HG02571 (cell line): ENCODE measurements around the gene LMBRD1.
"Not testable (repeated sequence)": the region's sequence is repeated elsewhere in the genome, so short reads cannot be mapped to it uniquely, and the experiment has no call there.

Experiments
- ATAC-seq: cut with Tn5 transposase; IDR thresholded peaks from one replicate; pipeline ENCODE4 v1.9.1; 2021; ENCODE audit warnings: mild to moderate bottlenecking, moderate library complexity; ENCODE audit not compliant: unreplicated experiment

LMBRD1 gene

DNA sequence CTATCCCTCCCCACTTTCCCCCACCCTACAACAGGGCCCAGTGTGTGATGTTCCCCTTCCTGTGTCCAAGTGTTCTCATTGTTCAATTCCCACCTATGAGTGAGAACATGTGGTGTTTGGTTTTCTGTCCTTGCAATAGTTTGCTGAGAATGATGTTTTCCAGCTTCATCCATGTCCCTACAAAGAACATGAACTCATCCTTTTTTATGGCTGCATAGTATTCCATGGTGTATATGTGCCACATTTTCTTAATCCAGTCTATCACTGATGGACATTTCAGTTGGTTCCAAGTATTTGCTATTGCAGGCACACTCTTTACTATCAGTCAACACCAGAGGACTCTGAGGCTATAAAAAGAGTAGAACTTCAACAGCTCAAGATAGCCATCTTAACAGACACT is 2.0 kb upstream of the LMBRD1 start:
- ATAC-seq: not testable (repeated sequence)

DNA sequence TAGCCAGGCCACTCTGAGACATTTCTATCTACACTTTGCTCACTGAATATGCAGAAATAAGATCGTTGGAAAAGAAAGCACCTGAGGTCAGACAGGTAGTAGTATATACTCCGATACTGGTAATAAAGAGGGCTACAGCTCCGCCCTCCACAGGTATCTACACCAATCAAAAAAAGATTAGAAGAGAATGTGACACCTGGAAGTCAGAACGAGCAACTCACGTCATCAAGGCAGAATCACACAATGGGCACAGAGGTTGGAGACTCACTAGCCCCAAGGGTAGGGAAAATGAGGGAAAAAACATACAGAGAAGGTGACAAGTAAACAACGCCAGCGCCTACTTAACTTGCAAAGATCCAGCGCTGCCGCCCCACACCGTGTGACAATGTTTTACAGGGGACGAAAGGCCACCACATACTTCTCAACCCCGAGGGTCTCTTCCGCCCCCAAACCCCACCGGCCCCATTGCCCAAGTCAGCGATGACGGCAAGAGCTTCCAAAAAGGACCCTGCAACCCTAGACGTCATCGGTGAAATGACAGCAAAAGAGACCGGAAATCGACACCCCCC is 653 bp downstream of the LMBRD1 start:
- peak; percentile 28 for ATAC-seq

DNA sequence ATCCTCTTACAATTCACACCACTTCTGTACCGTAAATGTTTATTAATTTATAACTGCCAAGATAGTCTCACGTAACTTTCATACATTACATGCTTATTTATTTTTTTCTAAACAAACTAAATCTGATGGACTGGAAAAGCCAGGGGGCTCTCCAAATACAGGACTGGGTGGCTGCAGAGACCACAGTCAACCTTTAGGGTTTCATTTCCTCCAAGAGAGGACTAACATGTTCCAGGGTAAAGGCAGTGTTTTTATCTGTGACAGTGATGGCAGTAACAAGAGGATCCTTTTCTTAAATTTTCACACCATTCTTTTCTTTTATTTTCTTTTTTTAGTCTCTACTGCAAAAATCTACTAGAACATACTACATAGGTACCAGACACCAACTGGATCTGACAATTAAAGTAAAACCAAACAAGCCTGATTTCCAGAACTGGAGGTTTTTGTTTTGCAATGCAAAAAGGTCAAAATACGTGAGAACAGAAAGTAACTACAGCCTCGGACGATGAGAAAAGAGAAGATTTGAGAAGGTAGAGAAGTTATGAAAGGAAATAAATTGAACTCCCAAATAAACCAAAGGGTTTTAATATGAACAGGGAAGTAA is 1.2 kb downstream of the LMBRD1 start:
- ATAC-seq: peak; percentile 28

DNA sequence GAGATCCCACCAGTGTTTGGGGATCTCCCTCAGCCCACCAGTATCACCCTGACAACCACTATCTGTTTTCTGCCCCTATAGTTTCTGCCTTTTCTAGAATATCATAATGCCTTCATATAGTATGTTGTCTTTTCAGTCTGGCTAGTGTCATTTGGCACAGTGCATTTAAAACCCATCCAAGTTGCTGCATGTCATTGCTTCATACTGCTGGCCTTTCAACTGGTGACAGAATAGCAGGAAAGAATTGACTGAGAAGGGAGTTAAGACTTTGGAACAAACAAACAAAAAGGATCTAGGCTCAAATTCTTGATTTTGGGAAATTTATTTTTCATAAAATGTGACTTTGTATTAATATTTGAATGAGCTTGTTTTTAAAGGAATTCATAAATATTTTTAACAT is 4.5 kb downstream of the LMBRD1 start:
- ATAC-seq: no peak

DNA sequence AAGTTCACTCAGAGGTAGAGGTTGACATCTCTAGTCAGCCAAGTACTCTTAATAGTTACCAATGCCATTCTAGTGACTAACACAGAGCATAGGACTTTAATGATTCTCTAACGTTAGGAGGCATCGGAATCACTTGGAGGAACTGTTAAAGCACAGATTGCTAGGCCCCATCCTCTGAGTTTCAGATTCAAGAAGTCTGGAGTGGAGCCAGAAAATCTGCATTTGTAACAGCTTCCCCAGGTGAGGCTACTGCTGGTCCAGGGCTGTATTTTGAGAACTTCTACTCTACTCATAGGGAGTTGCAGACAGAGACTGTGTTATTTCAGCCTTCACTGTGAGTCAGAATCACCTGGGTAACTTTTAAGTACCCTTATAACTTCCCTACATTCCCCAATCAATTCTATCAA is 5.7 kb downstream of the LMBRD1 start:
- ATAC-seq: peak; percentile 43

DNA sequence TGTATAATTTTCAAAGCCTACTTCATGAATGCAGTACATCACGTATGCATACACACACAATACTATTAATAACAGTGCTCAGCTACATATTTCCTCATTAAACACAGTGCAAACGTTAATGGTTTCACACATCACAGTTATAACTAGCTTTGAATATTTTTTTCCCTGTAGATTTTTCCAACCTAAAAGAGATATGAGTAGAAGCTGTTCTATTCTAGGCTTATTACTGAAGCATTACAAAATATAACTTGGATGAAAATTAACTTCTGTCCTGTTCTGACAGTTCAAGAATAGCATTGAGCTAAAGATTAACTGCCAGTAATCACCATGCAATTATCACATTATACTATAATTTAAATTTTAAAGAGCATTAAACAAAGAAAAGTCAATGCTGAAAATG is 6.2 kb downstream of the LMBRD1 start:
- no peak for ATAC-seq

DNA sequence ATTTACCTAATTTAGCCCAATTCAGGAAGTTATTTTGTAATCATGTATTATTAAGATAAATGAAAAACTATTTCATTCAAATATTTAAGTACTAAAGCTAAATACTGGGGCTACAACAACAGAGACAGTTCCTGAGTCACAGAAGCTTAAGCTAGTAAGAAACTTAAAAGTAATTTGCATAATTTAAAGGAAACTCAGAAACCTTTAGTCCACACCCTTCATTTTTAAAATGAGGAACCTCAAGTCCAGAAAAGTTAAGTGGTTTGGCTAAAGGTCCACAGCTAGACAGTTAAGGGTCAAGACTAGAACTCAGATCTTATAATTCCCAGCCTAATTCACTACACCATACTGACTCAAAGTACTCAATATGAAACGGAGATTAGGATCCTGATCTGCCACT is 7.2 kb downstream of the LMBRD1 start:
- no peak for ATAC-seq

DNA sequence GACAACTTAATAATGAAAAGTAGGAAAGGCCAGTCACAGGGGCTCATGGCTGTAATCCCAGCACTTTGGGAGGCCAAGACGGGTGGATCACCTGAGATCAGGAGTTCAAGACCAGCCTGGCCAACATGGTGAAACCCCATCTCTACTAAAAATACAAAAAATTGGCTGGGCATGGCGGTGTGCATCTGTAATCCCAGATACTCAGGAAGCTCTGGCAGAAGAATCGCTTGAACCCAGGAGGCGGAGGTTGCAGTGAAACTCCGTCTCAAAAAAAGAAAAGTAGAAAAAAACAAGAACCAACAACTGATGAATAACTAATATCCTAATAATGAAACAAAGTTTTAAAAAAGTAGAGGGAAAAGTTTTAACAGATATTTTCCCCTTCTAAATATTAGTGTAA is 9.4 kb downstream of the LMBRD1 start:
- not testable (repeated sequence) for ATAC-seq

DNA sequence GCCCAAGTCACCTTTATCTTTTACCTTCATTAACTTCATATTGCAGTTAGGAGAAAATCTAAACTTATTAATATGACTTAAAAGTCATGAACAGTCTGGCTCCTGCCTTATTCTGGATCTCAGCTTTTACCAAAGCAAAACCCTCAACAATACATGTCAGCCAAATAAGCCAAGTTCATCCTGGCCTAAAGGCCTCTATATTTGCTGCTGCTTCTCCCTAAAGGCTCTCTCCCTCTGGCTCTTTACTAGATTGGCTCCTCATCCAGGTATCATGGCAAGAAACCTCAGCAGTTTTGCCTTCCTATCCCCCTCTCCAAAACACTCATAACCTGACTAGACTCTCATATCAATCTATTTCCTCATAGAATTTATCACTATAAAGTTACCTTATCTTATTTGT is 11.1 kb downstream of the LMBRD1 start:
- ATAC-seq: no peak

DNA sequence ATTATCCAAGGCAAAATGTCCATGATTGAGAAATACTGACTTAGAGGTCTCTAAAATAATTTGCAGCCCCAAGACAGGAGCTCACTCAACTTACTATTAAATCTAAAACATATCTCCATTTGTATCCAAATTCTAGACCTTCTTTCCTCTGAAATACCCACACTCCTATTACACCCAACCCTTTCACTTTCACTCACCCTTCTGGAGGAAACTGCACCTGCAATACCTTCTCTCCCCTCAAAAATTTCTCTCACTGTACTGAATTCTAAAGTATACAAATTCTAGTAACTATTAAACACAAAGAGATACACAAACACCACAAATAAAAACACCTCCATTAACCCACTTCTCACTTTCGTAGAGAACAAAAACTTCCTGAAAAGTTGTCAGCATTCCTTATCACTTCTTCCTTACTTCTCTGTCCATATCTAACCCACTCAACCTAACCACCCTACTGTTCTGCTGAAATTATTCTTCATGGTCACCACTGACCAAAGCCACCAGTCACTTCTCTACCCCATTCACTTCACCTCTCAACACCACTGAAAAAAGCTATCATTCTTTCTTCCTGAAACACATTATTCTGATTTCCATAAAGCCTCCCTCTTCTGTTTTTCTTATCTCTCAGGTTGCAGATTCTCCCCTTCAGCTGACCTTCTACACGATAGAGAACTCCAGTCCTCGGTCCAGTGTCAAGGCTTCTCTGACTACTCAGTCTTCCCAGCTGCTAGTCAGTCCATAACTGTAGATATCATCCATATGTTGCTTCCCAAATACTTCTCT is 12.0 kb downstream of the LMBRD1 start:
- peak; percentile 73 for ATAC-seq

DNA sequence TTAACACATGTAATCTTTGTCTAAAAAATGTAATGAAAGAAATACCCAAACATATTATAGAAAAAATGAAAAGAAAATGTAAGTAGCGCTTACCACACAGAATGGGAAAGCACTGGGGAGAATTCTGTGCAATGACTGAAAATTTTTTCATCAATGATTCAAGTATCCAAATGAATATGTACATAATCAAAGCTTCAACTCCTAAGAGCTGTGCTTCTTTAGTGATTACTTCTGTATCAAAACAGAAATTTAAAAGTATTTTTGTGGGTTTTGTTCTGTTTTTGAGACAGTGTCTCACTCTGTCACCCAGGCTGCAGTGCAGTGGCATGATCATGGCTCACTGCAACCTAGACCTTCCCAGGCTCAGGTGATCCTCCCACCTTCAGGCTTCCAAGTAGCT is 13.7 kb downstream of the LMBRD1 start:
- no peak for ATAC-seq

DNA sequence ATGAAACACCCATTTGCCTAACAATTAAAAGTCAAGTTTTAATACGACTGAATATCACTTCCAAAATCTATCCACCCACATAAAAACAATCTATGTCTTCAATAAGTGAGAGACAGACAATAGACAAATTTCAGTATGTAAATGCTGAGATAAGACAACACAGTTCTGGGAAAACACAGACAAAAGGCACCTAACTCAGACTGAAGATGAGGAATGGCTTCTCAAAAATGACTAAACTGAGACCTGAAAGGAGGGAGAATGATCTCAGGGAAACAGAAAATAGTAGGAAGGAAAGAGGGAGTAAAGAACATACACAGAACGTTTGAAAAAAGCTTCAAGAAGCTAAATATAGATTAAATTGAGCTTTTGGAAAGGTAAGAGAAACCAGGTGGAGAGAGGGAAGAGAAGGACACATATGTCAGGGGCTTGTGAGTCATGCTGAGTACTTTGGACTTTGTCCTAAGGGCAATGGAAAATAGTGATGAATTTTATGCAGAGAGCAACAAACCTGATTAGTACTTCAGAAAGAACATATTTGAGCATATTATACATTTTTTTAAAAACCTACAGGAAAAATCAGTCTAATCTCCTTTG is 16.1 kb downstream of the LMBRD1 start:
- no peak for ATAC-seq

DNA sequence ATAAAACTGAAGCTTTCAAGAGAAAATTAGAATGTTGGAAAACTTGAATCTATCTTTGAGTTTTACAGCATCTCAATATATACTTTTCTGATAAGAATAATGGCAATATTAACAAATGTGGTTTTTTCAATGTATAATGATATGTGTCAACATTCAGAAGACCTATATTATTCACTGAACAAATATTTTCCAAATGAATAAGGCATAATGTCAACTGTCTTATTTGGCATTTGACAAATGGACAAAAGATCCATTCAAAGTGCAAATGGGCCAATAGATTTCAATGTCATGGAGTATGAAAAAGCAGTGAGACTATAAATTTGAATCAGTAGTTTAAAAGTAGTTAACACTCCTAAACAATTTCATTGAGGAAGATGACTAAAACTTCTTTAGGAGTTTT is 20.9 kb downstream of the LMBRD1 start:
- no peak for ATAC-seq

DNA sequence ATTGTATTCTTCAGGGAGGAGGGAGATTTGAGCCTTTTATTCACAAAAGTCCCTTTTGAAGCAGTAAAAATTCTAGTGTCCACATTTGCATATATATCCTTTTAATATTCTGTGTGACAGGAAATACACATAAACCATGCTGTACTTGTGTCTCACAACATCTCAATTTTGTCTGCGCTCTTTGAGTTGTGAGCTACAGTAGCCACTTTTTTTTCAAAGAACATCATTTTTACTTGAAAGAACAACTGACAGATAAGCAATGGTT is 21.3 kb downstream of the LMBRD1 start:
- no peak for ATAC-seq

DNA sequence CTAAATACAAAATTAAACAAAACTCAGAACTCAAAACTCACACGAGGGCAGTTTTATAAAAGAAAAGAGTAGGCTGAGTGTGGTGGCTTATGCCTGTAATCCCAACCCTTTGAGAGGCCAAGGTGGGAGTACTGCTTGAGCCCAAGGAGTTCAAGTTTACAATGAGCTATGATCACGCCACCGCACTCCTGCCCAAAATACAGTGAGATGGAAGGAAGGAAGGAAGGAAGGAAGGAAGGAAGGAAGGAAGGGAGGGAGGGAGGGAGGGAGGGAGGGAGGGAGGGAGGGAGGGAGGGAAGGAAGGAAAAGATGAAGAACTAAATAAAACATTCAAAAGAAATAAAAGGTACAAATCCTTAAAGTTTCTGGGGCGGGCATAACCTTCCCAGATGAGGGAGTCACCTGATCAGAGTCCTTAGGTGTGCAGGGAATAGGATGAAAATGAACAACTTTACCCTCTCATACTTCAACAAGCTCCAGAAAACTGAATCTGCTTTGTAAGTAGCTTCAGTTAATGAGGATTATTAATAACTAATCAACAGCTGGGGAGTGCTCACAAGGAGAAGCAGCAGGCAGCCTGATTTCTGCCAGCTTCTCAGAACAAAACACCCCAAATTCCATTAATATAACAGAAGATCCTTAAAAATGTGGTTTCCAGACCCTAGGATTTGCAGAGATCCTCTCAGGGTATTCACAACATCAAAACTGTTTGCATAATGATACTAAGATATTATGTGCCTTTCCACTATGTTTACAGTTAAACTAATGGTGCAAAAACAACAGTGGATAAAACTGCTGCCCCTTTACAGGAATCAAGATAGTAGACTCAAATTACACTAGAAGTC is 21.8 kb downstream of the LMBRD1 start:
- ATAC-seq: no peak

DNA sequence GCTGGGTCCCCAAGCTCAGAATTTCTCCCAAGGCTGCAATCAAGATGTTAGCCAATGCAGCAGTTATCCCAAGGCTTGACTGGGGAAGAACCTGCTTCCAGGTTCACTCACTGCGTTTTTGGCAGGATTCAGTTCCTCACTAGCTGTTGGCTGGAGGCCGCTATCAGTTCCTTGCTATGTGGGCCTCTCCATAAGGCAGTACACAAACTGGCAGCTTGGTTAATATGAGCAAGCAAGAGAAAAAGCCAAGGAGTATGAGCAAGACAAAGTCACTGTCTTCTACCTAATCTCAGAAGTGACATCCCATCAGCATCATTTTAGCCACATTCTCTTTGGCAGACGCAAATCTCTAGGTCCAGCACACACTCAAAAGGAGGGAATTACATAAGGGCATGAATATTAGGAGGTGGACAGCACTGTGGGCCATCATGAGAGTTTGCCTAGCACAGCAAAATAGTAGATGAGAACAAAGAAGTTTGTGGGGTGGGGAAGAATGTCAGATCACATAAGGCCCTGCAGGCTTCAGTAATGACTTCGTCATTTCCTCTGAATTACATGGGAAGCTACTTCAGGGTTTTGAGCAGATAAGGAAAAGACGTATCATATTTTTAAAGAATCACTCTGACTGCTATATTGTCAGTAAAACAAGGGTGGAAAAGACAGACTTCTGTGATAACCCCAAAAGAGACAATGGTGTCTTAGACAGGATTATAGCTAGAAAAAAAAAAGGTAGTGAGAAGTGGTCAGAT is 25.5 kb downstream of the LMBRD1 start:
- ATAC-seq: no peak

DNA sequence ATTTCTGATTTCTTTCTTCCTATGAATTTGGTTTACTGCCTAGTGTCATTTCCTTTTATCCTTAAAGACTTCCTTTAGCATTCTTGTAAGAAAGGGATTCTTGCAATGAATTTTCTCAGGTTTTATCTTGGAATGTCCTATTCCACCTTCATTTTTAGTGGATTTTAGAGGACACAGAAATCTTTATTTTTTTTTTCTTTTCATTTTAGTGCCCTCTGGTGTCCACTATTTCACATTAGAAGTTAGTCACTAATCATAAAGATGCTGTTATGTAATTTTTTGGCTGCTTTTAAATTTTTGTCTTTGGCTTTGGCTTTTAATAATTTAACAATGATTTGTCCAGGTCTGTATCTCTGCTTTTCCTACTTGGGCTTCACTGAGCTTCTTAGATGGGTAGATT is 28.1 kb downstream of the LMBRD1 start:
- ATAC-seq: no peak

DNA sequence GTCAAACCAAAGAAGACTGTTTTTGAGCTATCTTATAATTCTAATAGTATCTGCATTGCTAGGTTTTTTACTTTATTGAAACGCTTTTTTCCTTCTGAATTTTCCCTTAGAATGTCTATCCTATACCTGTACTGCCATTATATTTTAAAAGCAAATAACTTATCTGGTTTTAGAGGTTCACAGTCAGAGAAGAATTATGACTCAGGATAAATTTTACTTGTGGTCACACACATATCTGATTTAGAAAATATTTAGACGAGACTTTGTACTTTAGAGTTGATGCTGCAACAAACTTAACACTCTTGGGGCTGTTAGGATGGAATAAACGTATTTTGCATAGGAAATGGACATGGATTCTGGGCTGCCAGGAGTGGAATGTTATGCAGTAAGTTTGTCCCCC is 33.0 kb downstream of the LMBRD1 start:
- no peak for ATAC-seq

DNA sequence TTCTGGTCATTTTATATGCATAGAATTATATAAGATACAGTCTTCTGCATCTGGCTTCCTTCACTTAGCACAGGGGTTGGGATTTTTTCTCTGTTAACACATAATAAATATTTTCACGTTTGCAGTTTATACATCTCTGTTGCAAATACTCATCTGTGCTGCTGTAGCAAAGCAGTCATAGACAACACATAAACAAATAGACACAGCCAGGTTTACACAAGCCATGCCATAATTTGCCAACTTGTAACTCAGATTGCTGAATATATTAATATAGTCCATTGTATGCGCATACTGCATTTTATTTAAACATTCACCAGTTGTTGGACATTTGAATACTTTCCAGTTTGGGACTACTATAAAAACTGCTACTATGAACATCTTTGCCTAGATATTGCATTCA is 35.0 kb downstream of the LMBRD1 start:
- no peak for ATAC-seq

DNA sequence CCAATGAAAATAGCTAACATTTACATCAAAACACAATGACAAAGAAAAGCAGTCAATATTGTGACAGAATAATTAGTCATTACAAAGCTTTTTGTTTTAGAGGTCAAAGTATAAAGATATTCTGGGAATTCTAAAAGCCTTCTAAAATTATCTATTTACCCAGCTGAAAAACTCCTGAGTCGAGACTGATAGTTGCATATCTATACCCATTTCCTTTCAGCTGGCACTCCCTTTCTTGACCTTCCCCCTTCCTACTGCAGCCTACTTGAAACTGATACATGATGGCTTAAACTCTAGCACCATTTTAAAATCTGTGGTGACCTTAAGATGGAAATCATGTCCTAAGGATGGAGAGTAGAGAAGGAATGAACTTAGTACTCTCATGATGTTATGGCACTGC is 38.6 kb downstream of the LMBRD1 start:
- no peak for ATAC-seq

DNA sequence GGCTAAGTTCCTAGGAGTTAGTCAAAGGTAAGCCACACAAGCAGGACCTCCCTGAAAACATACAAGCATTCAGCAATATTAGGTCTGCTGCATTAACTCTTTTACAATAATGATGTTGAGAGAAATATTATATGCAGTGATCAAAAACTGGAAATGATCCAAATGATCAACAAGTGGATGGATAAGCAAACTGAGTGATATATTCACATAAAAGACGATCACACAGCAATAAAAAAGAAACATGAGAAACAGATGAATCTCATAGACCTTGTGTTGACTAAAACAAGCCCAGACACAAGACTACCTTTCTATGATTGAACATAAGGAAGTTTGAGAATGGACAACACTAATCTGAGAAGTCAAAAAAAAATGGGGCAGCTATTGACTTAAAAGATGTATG is 39.9 kb downstream of the LMBRD1 start:
- ATAC-seq: no peak
